GM19438 (cell line): Measurements from ENCODE around the gene DPYD.

Experiments
- ATAC-seq: cut with Tn5 transposase; IDR thresholded peaks from one replicate; pipeline ENCODE4 v1.9.1; 2021; ENCODE audit warnings: low read depth; ENCODE audit not compliant: unreplicated experiment

The DPYD gene

GRCh38 chr1:97920832-97921571 lies at the start of gene DPYD:
Gene DPYD (minus strand): TSS chr1:97921034. CDS start chr1:97920922, 112 bp downstream.
- ATAC-seq, result peak; percentile 90

DNA sequence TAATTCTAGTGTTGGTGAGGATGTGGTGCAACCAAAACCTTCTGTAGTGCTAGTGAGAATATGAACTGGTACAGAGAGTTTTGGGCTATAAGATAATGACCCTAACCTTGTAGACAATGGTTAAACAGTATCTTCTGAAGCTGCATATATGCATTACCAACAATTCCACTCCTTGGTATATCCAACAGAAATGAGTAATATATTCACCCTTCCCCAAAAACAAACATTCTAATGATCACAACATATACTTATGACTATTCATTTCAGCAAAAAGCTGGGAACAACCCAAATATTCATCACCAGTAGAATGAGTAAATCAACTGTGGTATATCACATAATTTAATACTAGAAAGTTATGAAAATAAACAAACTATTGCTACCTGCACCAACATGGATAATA lies 39.6 kb upstream of the DPYD start:
- ATAC-seq, result no peak

GRCh38 chr1:97947695-97948094 lies 26.9 kb upstream of the DPYD start:
- no peak for ATAC-seq

DNA sequence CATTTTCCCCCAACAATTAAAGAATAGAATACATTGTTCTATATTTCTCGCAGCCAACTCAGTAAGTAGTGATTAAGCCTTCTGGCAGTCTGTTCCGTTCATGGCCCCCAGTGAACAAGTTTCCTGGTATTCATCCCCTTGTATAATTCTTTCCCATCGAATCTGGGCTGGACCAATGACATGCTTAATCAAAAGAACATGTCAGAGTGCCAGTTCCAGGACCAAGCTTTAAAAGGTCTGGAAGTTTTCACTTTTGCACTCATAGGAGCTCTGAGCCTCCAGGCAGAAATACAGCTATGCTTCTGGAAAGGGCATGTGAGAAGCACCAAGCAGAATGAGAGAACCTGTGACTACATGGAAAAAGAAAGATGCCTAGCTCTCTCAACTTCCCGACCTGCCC lies 22.5 kb upstream of the DPYD start:
- no peak for ATAC-seq

DNA sequence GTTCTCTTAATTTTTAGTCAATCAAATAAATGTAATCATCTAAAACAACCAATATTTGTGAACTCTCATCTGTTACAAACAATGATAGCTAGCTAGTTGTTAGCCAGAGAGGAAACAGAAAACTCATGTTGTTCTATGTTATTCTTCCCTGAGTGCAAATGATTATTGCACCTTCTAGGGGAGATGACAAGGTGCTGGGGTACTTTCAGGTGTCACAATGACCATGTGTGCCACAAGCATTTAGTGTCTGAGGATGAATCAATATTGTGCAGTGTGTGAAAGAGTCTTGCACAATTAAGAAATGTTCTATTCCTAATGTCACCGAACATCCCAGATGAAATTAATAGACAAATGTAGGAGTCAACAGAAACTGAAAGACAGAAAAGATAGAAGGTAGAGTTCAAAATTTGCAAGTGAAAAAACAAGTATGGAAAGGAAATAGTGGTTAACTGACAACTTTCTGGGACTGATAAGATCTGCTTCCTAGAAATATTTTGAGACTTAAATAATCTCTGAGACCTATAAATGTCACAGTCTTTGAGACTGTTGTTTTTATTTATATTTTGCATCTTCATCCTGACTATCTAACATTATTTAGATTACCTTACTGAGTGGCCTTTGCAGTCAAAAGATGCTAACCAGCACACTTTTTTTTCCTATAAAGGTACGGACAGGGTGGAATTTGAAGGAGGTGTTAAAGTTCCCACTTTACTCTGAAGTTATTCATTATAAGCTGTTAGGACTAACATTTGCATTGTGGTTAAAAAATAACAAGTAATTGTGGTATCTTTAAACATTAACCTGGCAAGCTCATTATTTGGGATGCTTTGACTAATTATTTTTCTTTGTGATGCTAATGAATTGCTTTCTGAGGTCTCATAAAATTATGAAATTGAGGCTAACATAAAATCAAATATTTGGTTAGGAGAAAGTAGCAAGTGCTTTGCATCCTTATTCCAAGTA lies 21.6 kb upstream of the DPYD start:
- ATAC-seq, result no peak

- no peak for ATAC-seq
Measured at GRCh38 chr1:97938285-97938642, 17.4 kb upstream of the DPYD start.

DNA sequence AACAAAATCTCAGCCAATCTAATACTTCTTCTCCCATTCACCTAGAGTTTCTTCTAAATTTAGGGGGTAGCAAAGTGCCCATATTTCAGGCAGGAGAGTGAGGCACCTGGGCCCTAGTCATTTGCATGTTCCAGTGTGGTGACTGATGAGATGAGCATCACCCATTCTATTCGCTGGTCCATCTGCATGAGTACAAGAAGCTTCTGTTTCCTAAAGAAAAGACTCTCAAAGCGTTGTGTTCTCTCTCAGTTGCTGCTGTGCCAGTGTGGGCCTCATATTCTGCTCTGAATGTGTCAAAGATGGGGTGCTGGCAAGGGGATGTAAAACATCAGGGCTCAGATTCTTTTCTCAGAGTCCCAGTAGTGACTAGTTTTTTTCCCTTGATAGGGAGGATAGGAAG lies 16.1 kb upstream of the DPYD start:
- ATAC-seq, result no peak

DNA sequence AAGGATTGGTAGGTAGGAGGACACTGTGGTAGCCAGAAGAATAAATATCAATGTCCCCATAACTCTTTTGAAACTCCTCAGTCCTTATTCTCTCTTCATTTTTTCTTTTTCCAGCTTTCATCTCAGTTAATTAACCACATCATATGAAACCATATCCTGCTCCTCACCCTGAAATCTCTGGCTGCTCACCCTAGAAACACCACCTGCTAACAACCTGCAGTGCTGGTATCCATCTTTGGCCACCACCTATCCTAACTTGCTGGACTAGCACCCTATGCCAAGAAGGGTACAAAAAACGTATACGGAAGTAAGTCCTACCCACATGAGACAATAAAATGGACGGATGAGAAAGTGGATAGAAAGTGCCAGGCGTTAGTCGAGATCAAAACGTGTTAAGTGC lies 13.7 kb upstream of the DPYD start:
- ATAC-seq, result no peak

DNA sequence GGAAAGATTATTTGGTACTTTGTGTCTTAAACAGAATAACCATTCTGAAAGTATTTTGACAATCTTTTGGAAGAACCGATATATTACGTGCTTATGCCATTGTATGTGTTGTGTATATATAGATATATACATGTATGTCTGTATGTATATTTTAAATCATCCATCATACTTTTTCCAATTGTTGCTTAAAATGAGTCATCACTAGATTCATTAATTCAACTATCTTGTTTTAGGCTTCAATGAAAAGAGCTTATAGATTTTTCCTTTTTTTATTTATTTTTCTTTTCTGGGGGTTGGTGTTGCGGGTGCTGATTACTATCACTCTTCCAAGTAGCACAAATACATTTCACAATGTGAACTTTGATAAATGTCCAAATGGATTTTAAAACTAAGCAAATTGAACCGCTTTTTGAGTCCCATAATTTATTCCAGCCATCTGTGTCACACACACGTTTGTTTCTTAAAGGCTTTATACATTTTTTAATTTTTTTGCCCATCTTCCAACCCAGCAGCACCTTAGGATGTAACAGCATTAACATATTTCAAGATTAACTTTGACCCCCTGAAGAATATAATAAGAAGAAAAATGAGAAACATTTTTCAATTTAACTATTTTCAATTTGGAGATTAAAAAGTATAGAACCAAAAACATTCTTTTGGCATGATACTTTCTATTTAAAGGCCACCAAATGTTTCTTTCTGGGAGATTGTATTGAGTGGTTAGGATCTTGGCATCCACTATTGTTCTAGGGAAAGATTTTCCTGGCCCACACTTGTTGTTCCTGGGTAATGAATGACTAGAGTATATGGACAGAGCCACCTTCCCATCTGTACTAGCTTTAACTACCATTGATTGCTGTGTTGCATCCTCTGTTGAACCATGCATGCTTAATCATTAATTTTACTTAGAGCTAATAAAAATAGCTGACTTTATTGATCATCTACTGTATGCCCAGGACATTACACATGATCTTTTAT lies 9.3 kb upstream of the DPYD start:
- ATAC-seq, result no peak

DNA sequence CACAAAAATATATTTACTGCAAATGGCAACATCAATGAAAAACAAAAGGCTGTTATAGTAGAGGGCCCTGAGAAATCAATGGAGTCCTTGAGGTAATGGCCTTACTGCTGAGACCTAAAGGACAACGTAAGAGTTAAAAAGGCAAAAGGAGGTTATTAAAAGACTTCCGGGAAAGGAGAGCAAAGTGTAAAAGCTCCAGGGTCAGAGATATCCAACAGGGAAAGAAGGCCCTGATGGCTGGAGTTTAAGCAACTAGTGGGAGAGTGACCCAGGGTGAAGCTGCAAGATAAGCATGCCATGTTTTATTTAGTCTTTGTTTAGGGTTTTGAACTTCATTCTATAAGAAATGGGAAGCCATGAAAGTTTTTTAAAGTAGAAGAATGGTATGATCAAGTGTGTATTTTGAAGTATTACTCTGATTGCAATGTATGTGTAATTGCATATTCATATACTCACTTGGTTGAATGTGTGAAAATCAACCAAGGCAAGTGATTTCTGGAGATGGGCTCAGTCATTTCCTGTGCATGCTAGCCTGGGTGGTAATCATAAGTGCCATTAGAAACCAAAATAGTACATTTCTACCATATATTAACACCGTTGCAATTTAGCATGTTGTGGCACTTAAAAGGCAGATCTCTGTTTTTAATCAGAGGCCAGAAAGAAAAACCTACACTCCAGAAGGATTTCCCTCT lies 5.3 kb upstream of the DPYD start:
- ATAC-seq, result no peak

GRCh38 chr1:97925151-97925550 lies 4.3 kb upstream of the DPYD start:
- ATAC-seq, result no peak

GRCh38 chr1:97923811-97924210 lies 3.0 kb upstream of the DPYD start:
- ATAC-seq, result no peak

- peak; percentile 16 for ATAC-seq
Measured at GRCh38 chr1:97920276-97920831, 480 bp downstream of the DPYD start.

- ATAC-seq, result no peak
Measured at GRCh38 chr1:97919585-97920261, 1.1 kb downstream of the DPYD start.

GRCh38 chr1:97918961-97919360 lies 1.9 kb downstream of the DPYD start:
- no peak for ATAC-seq

DNA sequence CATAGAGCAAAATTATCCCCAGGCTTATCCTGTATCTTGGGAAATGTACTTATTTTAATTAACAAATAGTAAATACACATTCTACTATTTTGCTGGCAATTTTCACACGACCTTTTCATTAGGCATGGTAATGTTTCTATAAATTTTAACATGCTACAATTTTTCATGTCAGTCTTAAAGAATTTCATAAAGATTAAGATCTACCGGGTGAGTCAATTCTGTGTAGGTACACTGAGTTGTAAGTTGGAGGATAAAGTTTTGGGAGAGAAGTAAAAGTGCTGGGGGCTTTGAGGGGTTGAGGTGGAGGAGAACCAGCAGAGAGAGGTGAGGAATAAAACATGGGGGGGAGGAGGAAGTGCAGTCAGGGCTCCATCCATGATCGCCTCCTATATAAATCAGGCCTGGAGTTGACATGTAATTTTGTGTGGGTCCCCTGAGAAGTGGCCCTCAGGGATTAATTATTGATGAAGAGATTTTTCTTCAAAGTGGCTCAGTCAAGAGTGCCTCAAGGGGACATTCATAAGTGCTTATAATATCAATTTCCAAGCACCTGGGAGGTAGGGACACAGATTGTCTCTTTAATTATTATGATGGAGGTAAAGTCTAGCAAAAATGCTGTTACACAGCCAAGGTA lies 7.2 kb downstream of the DPYD start:
- no peak for ATAC-seq

- no peak for ATAC-seq
Measured at GRCh38 chr1:97911266-97912215, 9.3 kb downstream of the DPYD start.

- no peak for ATAC-seq
Measured at GRCh38 chr1:97909266-97909665, 11.6 kb downstream of the DPYD start.
